Endothelial cell of umbilical vein (primary cell): Measurements from ENCODE around the gene GRID1. TPM values are rescaled to one million over a fixed set of nuclear protein-coding genes. Genes with fewer than 3 reads are reported as not detected.

ENCODE experiments used
- BruUV-seq: library from RNA; stranded (reverse); fragments of 400-500 nt; replicated peaks from 2 replicates; lab custom pipeline; 2021; lab: Mats Ljungman, UMichigan
- CTCF ChIA-PET: fragments of 300-600, 350-600 bp; sonication (Branson Sonifier 250); formaldehyde crosslinking; loops from one replicate; lab custom pipeline; 2021; ENCODE audit warnings: antibody characterized with exemption, inconsistent platforms; lab: Charles Lee
- POLR2A ChIA-PET: fragments of 300-600, 350-600 bp; sonication (Branson Sonifier 250); formaldehyde crosslinking; loops from one replicate; lab custom pipeline; 2021; ENCODE audit warnings: antibody characterized with exemption, inconsistent platforms; lab: Charles Lee
- DNase-seq: peaks from one replicate; pipeline ENCODE4 v3.0.0-alpha.2; 2011; ENCODE audit warnings: low read depth, low spot score
- FAIRE-seq: peaks from 2 replicates; lab custom pipeline; 2011; peaks lifted over from hg19 to GRCh38; lab: Jason Lieb, UNC
- H2AFZ ChIP-seq: 2 replicates; pipeline ENCODE4 v1.6.0; 2012; ENCODE audit warnings: low read depth, low read length, control low read depth, inconsistent platforms
- H3K27ac ChIP-seq: 2 replicates; pipeline ENCODE4 v1.5.1; 2011; ENCODE audit warnings: low read depth, mild to moderate bottlenecking, control low read depth, low read length, moderate library complexity; ENCODE audit not compliant: insufficient read depth
- H3K27me3 ChIP-seq, 2 experiments: 2 replicates each; pipeline versions ENCODE4 v1.6.0 to v1.6.1; 2011; ENCODE audit warnings: low read length in 2 of 2, mixed read lengths in 1 of 2; ENCODE audit not compliant: control insufficient read depth in 2 of 2, insufficient read depth in 2 of 2
- H3K36me3 ChIP-seq, 2 experiments: 2 replicates in 1 of 2; 3 replicates in 1 of 2; pipeline ENCODE4 v1.5.1; 2011; ENCODE audit warnings: low read length in 2 of 2, mild to moderate bottlenecking in 1 of 2, moderate library complexity in 1 of 2; ENCODE audit not compliant: control insufficient read depth in 2 of 2, insufficient read depth in 2 of 2; ENCODE audit errors: extremely low read depth in 1 of 2
- H3K4me1 ChIP-seq: 3 replicates; pipeline ENCODE4 v1.5.1; 2011; ENCODE audit warnings: mild to moderate bottlenecking, low read length; ENCODE audit not compliant: control insufficient read depth, insufficient read depth; ENCODE audit errors: extremely low read depth
- H3K4me2 ChIP-seq: 2 replicates; pipeline ENCODE4 v1.6.1; 2011; ENCODE audit warnings: low read length, control low read depth, mixed read lengths; ENCODE audit not compliant: insufficient read depth
- H3K4me3 ChIP-seq, 3 experiments: fragments of 200-600 bp in 1 of 3; sonication (generic), shearing (Covaris generic) in 1 of 3; replicated peaks in 1 of 3; 2 replicates each; pipeline ENCODE4 v1.5.1; 2011 to 2016; ENCODE audit warnings: control low read depth in 3 of 3, low read length in 3 of 3, mild to moderate bottlenecking in 2 of 3, inconsistent platforms in 1 of 3, low read depth in 1 of 3, moderate library complexity in 1 of 3; ENCODE audit not compliant: insufficient read depth in 1 of 3
- H3K79me2 ChIP-seq: 2 replicates; pipeline ENCODE4 v1.6.0; 2012; ENCODE audit warnings: low read length, inconsistent platforms; ENCODE audit not compliant: control insufficient read depth, insufficient read depth
- H3K9ac ChIP-seq: replicated peaks from 2 replicates; pipeline ENCODE3; 2011; ENCODE audit warnings: low read length, control low read depth; ENCODE audit not compliant: insufficient read depth; ENCODE audit errors: extremely low read depth
- H3K9me1 ChIP-seq: replicated peaks from 3 replicates; pipeline ENCODE4 v1.6.0; 2011; ENCODE audit warnings: mild to moderate bottlenecking, low read length; ENCODE audit not compliant: control insufficient read depth, insufficient read depth; ENCODE audit errors: extremely low read depth
- H3K9me3 ChIP-seq: replicated peaks from 2 replicates; pipeline ENCODE4 v1.5.1; 2012; ENCODE audit warnings: low read length, inconsistent platforms; ENCODE audit not compliant: control insufficient read depth, insufficient read depth
- H4K20me1 ChIP-seq: replicated peaks from 2 replicates; pipeline ENCODE3; 2011; ENCODE audit warnings: mild to moderate bottlenecking, low read length; ENCODE audit not compliant: control insufficient read depth, insufficient read depth; ENCODE audit errors: extremely low read depth
- CTCF ChIP-seq, 2 donors: IDR thresholded peaks; 1 replicate in 1 of 2; 2 replicates in 1 of 2; pipeline ENCODE4 v1.5.1; 2011; ENCODE audit warnings: low read length in 2 of 2, mild to moderate bottlenecking in 2 of 2, moderate library complexity in 2 of 2, control low read depth in 1 of 2, inconsistent platforms in 1 of 2, low read depth in 1 of 2; ENCODE audit not compliant: insufficient read depth in 1 of 2; ENCODE audit errors: extremely low read depth in 1 of 2
- JUN ChIP-seq: IDR thresholded peaks from 2 replicates; pipeline ENCODE4 v1.6.1; 2011; ENCODE audit warnings: borderline replicate concordance, low read depth; ENCODE audit not compliant: insufficient read length, insufficient read depth
- dilution Hi-C: fragments of 300-500 bp; cut with MboI; formaldehyde crosslinking; loops from one replicate; pipeline ENCODE4 v1.15.0; 2019; ENCODE audit warnings: low sequenced_read_pairs; ENCODE audit not compliant: extremely low pct_ligation_motif_present
- intact Hi-C: fragments of 100-400 bp; cut with micrococcal nuclease; formaldehyde crosslinking; loops from one replicate; pipeline ENCODE4 v1.10.0; 2022
- polyA plus RNA-seq, 4 experiments: library from polyadenylated mRNA; depleted of rRNA in 3 of 4; stranded (reverse) in 3 of 4; unstranded in 1 of 4; fragments of >200 nt; gene quantifications; 2 replicates each; pipeline versions ENCODE4 v1.2.1 to v1.2.3, GENCODE V29; 2011 to 2012; ENCODE audit warnings: missing spikeins in 1 of 4
- total RNA-seq: library from RNA; stranded (reverse); gene quantifications from 2 replicates; pipeline ENCODE4 v1.2.3, GENCODE V29; 2021

Gene GRID1
- total and polyA plus RNA-seq, 2 donors (not counting 3 experiments of a cell fraction or from before 2014, with no cell fraction given), result not detected

GRCh38 chr10:86267286-86268195 is 99.1 kb downstream of the GRID1 start:
- CTCF ChIA-PET, result no interaction called here
- Histone ChIP-seq H3K4me3 (no peak overlapping the region), H3K9me1 (no peaks in the 10 kb centered on the region), H2AFZ (no peak overlapping the region), H3K4me1 (no peaks in the 10 kb centered on the region), H3K9me3 (no peaks in the 10 kb centered on the region), H3K36me3 (no peaks in the 10 kb centered on the region), H3K79me2 (no peaks in the 10 kb centered on the region), H3K9ac (no peak overlapping the region), H4K20me1 (no peaks in the 10 kb centered on the region), H3K4me2 (no peak overlapping the region), H3K27ac (no peak overlapping the region), H3K27me3 (no peaks in the 10 kb centered on the region)
- BruUV-seq, result no TSS peak
- no peak for DNase-seq
- no peak for TF ChIP-seq JUN
- no peak for TF ChIP-seq CTCF (IDR thresholded peaks at IDR 0.05; ENCODE audit: extremely low read depth in 1 of 2, insufficient read depth in 1 of 2, low read depth in 1 of 2, low read length in 2 of 2)
- POLR2A ChIA-PET, result no interaction called here
- no peak for FAIRE-seq
- intact Hi-C loops, result no loop called here
- dilution Hi-C loops, result no loop called here
